NT2/D1 (cell line): Measurements from ENCODE around the gene PARD6G.

Experiments used
- SUZ12 ChIP-seq: IDR thresholded peaks from 2 replicates; pipeline ENCODE4 v1.6.1; 2011; ENCODE audit not compliant: insufficient read length, insufficient read depth; ENCODE audit errors: extremely low read depth
- YY1 ChIP-seq: IDR thresholded peaks from 2 replicates; pipeline ENCODE4 v1.6.1; 2011; ENCODE audit not compliant: insufficient read length, insufficient read depth
- ZNF274 ChIP-seq: IDR thresholded peaks from 2 replicates; pipeline ENCODE4 v1.6.1; 2011; ENCODE audit warnings: mild to moderate bottlenecking, low read depth, low read length

DNA sequence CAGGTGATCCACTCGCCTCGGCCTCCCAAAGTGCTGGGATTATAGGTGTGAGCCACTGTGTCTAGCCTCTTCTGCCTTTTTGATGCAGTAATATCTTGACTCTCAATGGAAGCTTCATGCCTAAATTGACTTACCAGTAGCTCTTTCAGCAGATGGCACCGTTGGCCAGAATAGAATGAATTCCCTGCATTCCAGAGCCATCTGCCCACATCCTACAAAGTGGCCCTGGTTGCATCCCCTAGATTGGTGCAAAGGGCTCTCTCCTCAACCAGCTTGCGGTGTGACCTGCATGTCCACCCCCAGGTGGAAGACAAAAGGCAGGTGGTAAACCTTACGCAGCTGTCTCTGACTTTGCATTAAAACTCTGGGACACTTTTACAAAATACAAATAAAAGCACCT lies 4.4 kb upstream of the PARD6G start:
- TF ChIP-seq SUZ12 = no peak
- TF ChIP-seq ZNF274 = no peak
- no peak for TF ChIP-seq YY1
